Gastrocnemius medialis (tissue), 4 donors: ENCODE results near the gene XYLT1.

Source experiments
- POLR2A ChIP-seq, 2 donors: fragments of 450-650 bp; IDR thresholded peaks; one replicate each; pipeline ENCODE4 v1.6.1; 2017; ENCODE audit warnings: antibody characterized with exemption in 2 of 2, mild to moderate bottlenecking in 2 of 2, moderate library complexity in 2 of 2
- TF ChIP-seq, protein P1 (sequence below), 5 experiments: fragments of 450-650 bp in 3 of 5; fragments of 200-600 bp in 2 of 5; sonication (generic) in 2 of 5; IDR thresholded peaks in 4 of 5; conservative IDR thresholded peaks in 1 of 5; 1 replicate in 4 of 5; 2 replicates in 1 of 5; pipeline ENCODE4 v1.5.1; 2016 to 2019; ENCODE audit warnings: antibody characterized with exemption in 5 of 5, mild to moderate bottlenecking in 3 of 5, moderate library complexity in 3 of 5

DNA sequence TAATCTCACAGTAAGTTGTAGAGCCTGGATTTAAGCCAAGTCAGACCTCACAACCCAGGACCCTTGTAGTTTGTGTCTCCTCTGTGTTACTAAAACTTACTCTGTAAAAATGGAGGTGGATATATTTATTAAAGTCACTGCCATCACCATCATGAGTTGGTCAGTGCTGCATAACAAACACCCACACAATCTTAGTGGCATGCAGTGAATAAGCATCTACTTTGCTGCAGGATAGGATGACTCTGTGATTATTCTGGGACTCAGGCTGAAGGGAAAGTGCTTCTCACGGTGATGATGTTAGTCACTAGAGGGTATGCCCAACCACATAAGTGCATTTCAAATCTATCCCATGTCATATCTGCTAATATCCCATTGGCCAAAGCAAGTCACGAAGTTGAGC, 398.7 kb downstream of the XYLT1 start:
- TF ChIP-seq POLR2A (IDR thresholded peaks at IDR 0.05), result no peak
- TF ChIP-seq, protein P1, sequence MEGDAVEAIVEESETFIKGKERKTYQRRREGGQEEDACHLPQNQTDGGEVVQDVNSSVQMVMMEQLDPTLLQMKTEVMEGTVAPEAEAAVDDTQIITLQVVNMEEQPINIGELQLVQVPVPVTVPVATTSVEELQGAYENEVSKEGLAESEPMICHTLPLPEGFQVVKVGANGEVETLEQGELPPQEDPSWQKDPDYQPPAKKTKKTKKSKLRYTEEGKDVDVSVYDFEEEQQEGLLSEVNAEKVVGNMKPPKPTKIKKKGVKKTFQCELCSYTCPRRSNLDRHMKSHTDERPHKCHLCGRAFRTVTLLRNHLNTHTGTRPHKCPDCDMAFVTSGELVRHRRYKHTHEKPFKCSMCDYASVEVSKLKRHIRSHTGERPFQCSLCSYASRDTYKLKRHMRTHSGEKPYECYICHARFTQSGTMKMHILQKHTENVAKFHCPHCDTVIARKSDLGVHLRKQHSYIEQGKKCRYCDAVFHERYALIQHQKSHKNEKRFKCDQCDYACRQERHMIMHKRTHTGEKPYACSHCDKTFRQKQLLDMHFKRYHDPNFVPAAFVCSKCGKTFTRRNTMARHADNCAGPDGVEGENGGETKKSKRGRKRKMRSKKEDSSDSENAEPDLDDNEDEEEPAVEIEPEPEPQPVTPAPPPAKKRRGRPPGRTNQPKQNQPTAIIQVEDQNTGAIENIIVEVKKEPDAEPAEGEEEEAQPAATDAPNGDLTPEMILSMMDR (IDR thresholded peaks at IDR 0.05 in 4 of 5, conservative IDR thresholded peaks at IDR 0.05 in 1 of 5), result no peak
